K562 (cell line): ENCODE results near the gene MIP. TPM values are rescaled to one million over a fixed set of nuclear protein-coding genes. Genes with fewer than 3 reads are reported as not detected.

Experiments used
- CREB3 ChIP-seq: fragments of 450-650 bp; conservative IDR thresholded peaks from 2 replicates; pipeline ENCODE4 v1.6.1; 2016; ENCODE audit warnings: missing genetic modification characterization, low read depth, mild to moderate bottlenecking, missing compliant biosample characterization, moderate library complexity
- CREB3L1 ChIP-seq: fragments of 450-650 bp; IDR thresholded peaks from 2 replicates; pipeline ENCODE4 v1.6.1; 2014; ENCODE audit warnings: low read depth, mild to moderate bottlenecking, moderate library complexity, borderline replicate concordance
- EHMT2 ChIP-seq: fragments of 450-650 bp; IDR thresholded peaks from 2 replicates; pipeline ENCODE4 v1.6.1; 2018; ENCODE audit warnings: antibody characterized with exemption
- EZH2 ChIP-seq: IDR thresholded peaks from 2 replicates; pipeline ENCODE4 v1.6.1; 2012; ENCODE audit warnings: low read depth, mild to moderate bottlenecking, inconsistent platforms, low read length, borderline replicate concordance
- KLF1 ChIP-seq: fragments of 450-650 bp; IDR thresholded peaks from 2 replicates; pipeline ENCODE4 v1.6.1; 2016; ENCODE audit warnings: missing genetic modification characterization, missing compliant biosample characterization
- MBD2 ChIP-seq: sonication (generic); IDR thresholded peaks from 2 replicates; pipeline ENCODE4 v1.6.1; 2016; ENCODE audit warnings: low read depth, borderline replicate concordance
- RFX5 ChIP-seq: IDR thresholded peaks from 2 replicates; pipeline ENCODE4 v1.6.1; 2011; ENCODE audit warnings: low read depth, mild to moderate bottlenecking, improper control_type of control experiment, low read length
- SAP30 ChIP-seq: fragments of 200-600 bp; sonication (generic); IDR thresholded peaks from 2 replicates; pipeline ENCODE4 v1.6.1; 2012; ENCODE audit warnings: borderline replicate concordance, low read depth, mild to moderate bottlenecking, moderate library complexity, low read length, control low read depth, inconsistent platforms; ENCODE audit not compliant: insufficient read depth, poor library complexity, severe bottlenecking
- ZC3H8 ChIP-seq: fragments of 450-650 bp; IDR thresholded peaks from 2 replicates; pipeline ENCODE4 v1.6.1; 2017
- ZNF444 ChIP-seq: fragments of 250-450 bp; sonication (Bioruptor Pico); IDR thresholded peaks from 2 replicates; pipeline ENCODE4 v1.4.0; 2020; ENCODE audit warnings: mild to moderate bottlenecking, moderate library complexity
- polyA plus RNA-seq, 8 experiments: library from polyadenylated mRNA; depleted of rRNA in 4 of 8; stranded (reverse) in 5 of 8; unstranded in 3 of 8; fragments of >200 nt; fragmentation: Nextera tagmentation in 2 of 8; fragmentation: Illumina TruSeq in 1 of 8; extraction: Ambion mirVana in 2 of 8; extraction: Trizol in 1 of 8; gene quantifications; 2 replicates each; pipeline versions ENCODE4 v1.2.1 to v1.2.3, GENCODE V29; 2011 to 2014; ENCODE audit warnings: inconsistent platforms in 1 of 8, missing spikeins in 1 of 8
- total RNA-seq, 7 experiments: library from RNA; depleted of rRNA in 6 of 7; stranded (reverse); fragments of >200 nt in 6 of 7; fragmentation: Illumina TruSeq in 2 of 7; extraction: Trizol in 2 of 7; gene quantifications; 2 replicates each; pipeline versions ENCODE4 v1.2.1 to v1.2.3, GENCODE V29; 2011 to 2021; ENCODE audit warnings: low replicate concordance in 1 of 7
- TF ChIP-seq, protein P1 (sequence below): sonication (generic); formaldehyde crosslinking; IDR thresholded peaks from 2 replicates; pipeline ENCODE4 v1.8.0; 2023; ENCODE audit warnings: missing genetic modification reagents, mild to moderate bottlenecking, borderline replicate concordance
- TF ChIP-seq, protein P2 (sequence below): fragments of 150-350 bp; conservative IDR thresholded peaks from 2 replicates; pipeline ENCODE4 v1.6.1; 2014; ENCODE audit warnings: low read length

Gene MIP
- total and polyA plus RNA-seq, 9 of the 15 experiments (the other 6 are each of a cell fraction or from before 2014, with no cell fraction given), result 0.09 to 0.36 (median 0.19) TPM; not detected in 5

- TF ChIP-seq, protein P1, sequence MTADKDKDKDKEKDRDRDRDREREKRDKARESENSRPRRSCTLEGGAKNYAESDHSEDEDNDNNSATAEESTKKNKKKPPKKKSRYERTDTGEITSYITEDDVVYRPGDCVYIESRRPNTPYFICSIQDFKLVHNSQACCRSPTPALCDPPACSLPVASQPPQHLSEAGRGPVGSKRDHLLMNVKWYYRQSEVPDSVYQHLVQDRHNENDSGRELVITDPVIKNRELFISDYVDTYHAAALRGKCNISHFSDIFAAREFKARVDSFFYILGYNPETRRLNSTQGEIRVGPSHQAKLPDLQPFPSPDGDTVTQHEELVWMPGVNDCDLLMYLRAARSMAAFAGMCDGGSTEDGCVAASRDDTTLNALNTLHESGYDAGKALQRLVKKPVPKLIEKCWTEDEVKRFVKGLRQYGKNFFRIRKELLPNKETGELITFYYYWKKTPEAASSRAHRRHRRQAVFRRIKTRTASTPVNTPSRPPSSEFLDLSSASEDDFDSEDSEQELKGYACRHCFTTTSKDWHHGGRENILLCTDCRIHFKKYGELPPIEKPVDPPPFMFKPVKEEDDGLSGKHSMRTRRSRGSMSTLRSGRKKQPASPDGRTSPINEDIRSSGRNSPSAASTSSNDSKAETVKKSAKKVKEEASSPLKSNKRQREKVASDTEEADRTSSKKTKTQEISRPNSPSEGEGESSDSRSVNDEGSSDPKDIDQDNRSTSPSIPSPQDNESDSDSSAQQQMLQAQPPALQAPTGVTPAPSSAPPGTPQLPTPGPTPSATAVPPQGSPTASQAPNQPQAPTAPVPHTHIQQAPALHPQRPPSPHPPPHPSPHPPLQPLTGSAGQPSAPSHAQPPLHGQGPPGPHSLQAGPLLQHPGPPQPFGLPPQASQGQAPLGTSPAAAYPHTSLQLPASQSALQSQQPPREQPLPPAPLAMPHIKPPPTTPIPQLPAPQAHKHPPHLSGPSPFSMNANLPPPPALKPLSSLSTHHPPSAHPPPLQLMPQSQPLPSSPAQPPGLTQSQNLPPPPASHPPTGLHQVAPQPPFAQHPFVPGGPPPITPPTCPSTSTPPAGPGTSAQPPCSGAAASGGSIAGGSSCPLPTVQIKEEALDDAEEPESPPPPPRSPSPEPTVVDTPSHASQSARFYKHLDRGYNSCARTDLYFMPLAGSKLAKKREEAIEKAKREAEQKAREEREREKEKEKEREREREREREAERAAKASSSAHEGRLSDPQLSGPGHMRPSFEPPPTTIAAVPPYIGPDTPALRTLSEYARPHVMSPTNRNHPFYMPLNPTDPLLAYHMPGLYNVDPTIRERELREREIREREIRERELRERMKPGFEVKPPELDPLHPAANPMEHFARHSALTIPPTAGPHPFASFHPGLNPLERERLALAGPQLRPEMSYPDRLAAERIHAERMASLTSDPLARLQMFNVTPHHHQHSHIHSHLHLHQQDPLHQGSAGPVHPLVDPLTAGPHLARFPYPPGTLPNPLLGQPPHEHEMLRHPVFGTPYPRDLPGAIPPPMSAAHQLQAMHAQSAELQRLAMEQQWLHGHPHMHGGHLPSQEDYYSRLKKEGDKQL (CRISPR knock-in tag), result no peak
- TF ChIP-seq, protein P2, sequence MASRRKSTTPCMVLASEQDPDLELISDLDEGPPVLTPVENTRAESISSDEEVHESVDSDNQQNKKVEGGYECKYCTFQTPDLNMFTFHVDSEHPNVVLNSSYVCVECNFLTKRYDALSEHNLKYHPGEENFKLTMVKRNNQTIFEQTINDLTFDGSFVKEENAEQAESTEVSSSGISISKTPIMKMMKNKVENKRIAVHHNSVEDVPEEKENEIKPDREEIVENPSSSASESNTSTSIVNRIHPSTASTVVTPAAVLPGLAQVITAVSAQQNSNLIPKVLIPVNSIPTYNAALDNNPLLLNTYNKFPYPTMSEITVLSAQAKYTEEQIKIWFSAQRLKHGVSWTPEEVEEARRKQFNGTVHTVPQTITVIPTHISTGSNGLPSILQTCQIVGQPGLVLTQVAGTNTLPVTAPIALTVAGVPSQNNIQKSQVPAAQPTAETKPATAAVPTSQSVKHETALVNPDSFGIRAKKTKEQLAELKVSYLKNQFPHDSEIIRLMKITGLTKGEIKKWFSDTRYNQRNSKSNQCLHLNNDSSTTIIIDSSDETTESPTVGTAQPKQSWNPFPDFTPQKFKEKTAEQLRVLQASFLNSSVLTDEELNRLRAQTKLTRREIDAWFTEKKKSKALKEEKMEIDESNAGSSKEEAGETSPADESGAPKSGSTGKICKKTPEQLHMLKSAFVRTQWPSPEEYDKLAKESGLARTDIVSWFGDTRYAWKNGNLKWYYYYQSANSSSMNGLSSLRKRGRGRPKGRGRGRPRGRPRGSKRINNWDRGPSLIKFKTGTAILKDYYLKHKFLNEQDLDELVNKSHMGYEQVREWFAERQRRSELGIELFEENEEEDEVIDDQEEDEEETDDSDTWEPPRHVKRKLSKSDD, result no peak
- TF ChIP-seq MBD2 (peak; percentile 34; the same call in 1 of the 2 replicates), RFX5 (no peak), ZC3H8 (no peak), CREB3L1 (no peak), CREB3 (0 out of 2 replicates have a peak, but pooled peaks have one; percentile 35), SAP30 (no peak), KLF1 (no peak), ZNF444 (CRISPR knock-in tag) (no peak), EZH2 (no peak), EHMT2 (peak; percentile 70; the same call in 1 of the 2 replicates)
Measured at GRCh38 chr12:56437430-56438176, 16.9 kb downstream of the MIP start (continued).
